ENCODE data around the gene KRTAP12-3. TPM values are rescaled to one million over a fixed set of nuclear protein-coding genes. Genes with fewer than 3 reads are reported as not detected.

Gene KRTAP12-3
- total and polyA plus RNA-seq, 10 of the 15 experiments (the other 5 are each of a cell fraction or from before 2014, with no cell fraction given), result not detected

DNA sequence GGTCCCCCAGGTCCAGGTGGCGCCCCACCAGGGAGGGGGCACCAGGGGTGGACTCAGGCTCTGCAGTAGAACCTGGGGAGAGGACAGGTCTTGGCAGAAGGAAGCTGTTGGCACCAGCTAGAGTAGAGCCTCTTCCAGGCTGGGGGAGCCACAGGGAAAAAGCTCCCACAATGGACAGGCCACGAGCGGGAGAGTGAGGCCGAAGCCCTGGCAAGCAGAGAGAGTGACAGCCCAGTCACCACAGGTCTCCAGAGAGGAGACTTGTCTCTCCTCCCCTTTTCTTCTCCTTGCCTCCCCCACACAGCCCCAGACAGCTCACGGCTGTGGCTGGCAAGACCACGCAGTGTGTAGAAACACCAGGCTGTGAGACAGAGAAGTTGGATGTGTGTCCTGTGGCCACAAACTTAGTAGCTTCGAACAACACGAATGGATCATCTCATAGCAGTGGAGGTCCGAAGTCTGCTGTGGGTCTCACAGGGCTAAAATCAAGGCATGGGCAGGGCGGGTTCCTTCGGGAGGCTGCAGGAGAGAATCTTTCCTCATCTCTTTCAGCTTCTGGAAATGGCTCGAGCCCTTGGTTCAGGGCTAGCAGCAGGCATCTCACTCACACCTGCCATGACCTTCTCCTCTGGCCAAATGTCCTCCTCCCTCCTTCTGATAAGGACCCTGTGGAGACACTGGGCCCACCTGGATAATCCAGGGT is 6.6 kb upstream of the KRTAP12-3 start:
- Histone ChIP-seq H3K4me2 (ENCODE audit: control insufficient read depth, insufficient read depth) (no peak overlapping the region), H3K27ac (ENCODE audit: control insufficient read depth, insufficient read depth) (no peak overlapping the region), H3K9me3 (replicated peaks; ENCODE audit: control insufficient read depth, insufficient read depth, low read length) (no peaks in the 10 kb centered on the region; the same call in 2 of the 3 replicates), H3K9ac (ENCODE audit: control insufficient read depth, insufficient read depth, low read length) (no peak overlapping the region), H3K79me2 (ENCODE audit: control insufficient read depth, insufficient read depth, low read length) (no peaks in the 10 kb centered on the region), H3K27me3 (replicated peaks in 1 of 2; ENCODE audit: control insufficient read depth in 2 of 2, insufficient read depth in 2 of 2, low read length in 1 of 2) (no peaks in the 10 kb centered on the region), H3K4me1 (ENCODE audit: control insufficient read depth, insufficient read depth, low read length) (no peaks in the 10 kb centered on the region), H4K20me1 (ENCODE audit: control insufficient read depth, insufficient read depth) (no peaks in the 10 kb centered on the region), H3K36me3 (ENCODE audit: control insufficient read depth in 2 of 2, insufficient read depth in 2 of 2, low read length in 1 of 2) (no peaks in the 10 kb centered on the region), H2AFZ (ENCODE audit: control insufficient read depth, low read depth, low read length) (no peak overlapping the region), H3K4me3 (no peak overlapping the region)
- SMC1A ChIA-PET (ENCODE audit: uncharacterized antibody, unreplicated experiment), result no interaction called here
- intact Hi-C loops (cut with micrococcal nuclease; ENCODE audit: unreplicated experiment), result no loop called here
- 14% methylated on average over 12 of the region's 12 CpGs for WGBS (ENCODE audit: insufficient coverage, insufficient replicate concordance, low lambda C conversion rate, missing lambda C conversion rate)
- in situ Hi-C loops (cut with MboI), result no loop called here
- no TSS peak for BruUV-seq (replicated peaks)
- RAD21 ChIA-PET (ENCODE audit: unreplicated experiment), result no interaction called here
- FAIRE-seq (no peak), DNase-seq (ENCODE audit: low read depth, low spot score) (no peak), ATAC-seq (no peak)
- POLR2A ChIA-PET, result interaction anchor here (0.5 kb wide), 1 partner anchor 54 kb away, joined by 3 read pairs; no protein-coding TSS in a partner anchor
- CTCF ChIA-PET, result no interaction called here
- TF ChIP-seq TBL1XR1 (IDR thresholded peaks at IDR 0.05; ENCODE audit: low read depth, low read length), result no peak
- TF ChIP-seq BHLHE40 (IDR thresholded peaks at IDR 0.05; ENCODE audit: borderline replicate concordance in 1 of 2, low read depth in 2 of 2, low read length in 1 of 2), result no peak

- ATAC-seq (no peak), FAIRE-seq (no peak), DNase-seq (ENCODE audit: low read depth, low spot score) (no peak)
- no peaks in the 10 kb centered on the region for H3K36me3 ChIP-seq (ENCODE audit: control insufficient read depth in 2 of 2, insufficient read depth in 2 of 2, low read length in 1 of 2)
- no peak overlapping the region for H3K27ac ChIP-seq (ENCODE audit: control insufficient read depth, insufficient read depth)
- no peak overlapping the region for H2AFZ ChIP-seq (ENCODE audit: control insufficient read depth, low read depth, low read length)
- in situ Hi-C loops (cut with MboI) (no loop called here), intact Hi-C loops (cut with micrococcal nuclease; ENCODE audit: unreplicated experiment) (no loop called here)
- H3K4me1 ChIP-seq (ENCODE audit: control insufficient read depth, insufficient read depth, low read length), result no peaks in the 10 kb centered on the region
- peak in 1 of 2 experiments; percentile 53; a peak in 1 of 4 replicates for TF ChIP-seq BHLHE40 (IDR thresholded peaks at IDR 0.05; ENCODE audit: borderline replicate concordance in 1 of 2, low read depth in 2 of 2, low read length in 1 of 2)
- TF ChIP-seq ZNF24 (IDR thresholded peaks at IDR 0.05), result no peak
- H4K20me1 ChIP-seq (ENCODE audit: control insufficient read depth, insufficient read depth), result no peaks in the 10 kb centered on the region
- H3K4me2 ChIP-seq (ENCODE audit: control insufficient read depth, insufficient read depth), result no peak overlapping the region
- BruUV-seq (replicated peaks), result no TSS peak
- POLR2A ChIA-PET, result no interaction called here
- no peak overlapping the region for H3K4me3 ChIP-seq
- peaks cover 2% of the 10 kb centered on the region; the same call in 1 of the 3 replicates for H3K9me3 ChIP-seq (replicated peaks; ENCODE audit: control insufficient read depth, insufficient read depth, low read length)
- H3K27me3 ChIP-seq (replicated peaks in 1 of 2; ENCODE audit: control insufficient read depth in 2 of 2, insufficient read depth in 2 of 2, low read length in 1 of 2), result no peaks in the 10 kb centered on the region
- H3K79me2 ChIP-seq (ENCODE audit: control insufficient read depth, insufficient read depth, low read length), result no peaks in the 10 kb centered on the region
- SMC1A ChIA-PET (ENCODE audit: uncharacterized antibody, unreplicated experiment), result interaction anchor here (1.3 kb wide), 1 partner anchor 89 kb away, joined by 3 read pairs; no protein-coding TSS in a partner anchor
- RAD21 ChIA-PET (ENCODE audit: unreplicated experiment), result no interaction called here
- CTCF ChIA-PET, result no interaction called here
- 38% methylated on average over 14 of the region's 14 CpGs for WGBS (ENCODE audit: insufficient coverage, insufficient replicate concordance, low lambda C conversion rate, missing lambda C conversion rate)
- no peak overlapping the region for H3K9ac ChIP-seq (ENCODE audit: control insufficient read depth, insufficient read depth, low read length)
These were observed 4.6 kb upstream of the KRTAP12-3 start for GRCh38 chr21:44653123-44653522.
